Measurements from ENCODE around the gene MARCHF2.

DNA sequence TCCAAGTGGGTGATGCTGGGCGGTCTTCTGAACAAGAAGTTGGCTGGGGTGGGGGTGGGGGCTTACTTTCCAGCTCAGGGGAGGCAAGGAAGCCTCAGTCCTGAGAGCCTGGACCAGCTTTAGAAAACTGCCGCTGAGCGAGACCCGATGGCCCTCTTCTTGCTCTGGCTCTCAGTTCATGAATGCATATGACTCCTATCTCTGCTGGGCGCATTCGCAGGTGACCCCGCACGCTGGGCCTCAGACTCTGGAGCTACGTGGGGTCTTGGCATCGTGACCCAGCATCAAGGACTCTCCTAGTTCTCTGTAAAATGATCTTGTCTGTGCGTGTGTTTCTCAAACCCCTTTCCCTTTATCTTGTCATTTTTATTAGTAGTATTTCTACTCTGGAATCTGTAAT lies 69.6 kb downstream of the MARCHF2 start:
- TF ChIP-seq RARB (CRISPR knock-in tag; IDR thresholded peaks at IDR 0.05) (no peak), ZNF70 (CRISPR knock-in tag; IDR thresholded peaks at IDR 0.05) (no peak)
- TF ChIP-seq, protein P1, sequence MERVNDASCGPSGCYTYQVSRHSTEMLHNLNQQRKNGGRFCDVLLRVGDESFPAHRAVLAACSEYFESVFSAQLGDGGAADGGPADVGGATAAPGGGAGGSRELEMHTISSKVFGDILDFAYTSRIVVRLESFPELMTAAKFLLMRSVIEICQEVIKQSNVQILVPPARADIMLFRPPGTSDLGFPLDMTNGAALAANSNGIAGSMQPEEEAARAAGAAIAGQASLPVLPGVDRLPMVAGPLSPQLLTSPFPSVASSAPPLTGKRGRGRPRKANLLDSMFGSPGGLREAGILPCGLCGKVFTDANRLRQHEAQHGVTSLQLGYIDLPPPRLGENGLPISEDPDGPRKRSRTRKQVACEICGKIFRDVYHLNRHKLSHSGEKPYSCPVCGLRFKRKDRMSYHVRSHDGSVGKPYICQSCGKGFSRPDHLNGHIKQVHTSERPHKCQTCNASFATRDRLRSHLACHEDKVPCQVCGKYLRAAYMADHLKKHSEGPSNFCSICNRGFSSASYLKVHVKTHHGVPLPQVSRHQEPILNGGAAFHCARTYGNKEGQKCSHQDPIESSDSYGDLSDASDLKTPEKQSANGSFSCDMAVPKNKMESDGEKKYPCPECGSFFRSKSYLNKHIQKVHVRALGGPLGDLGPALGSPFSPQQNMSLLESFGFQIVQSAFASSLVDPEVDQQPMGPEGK (CRISPR knock-in tag; IDR thresholded peaks at IDR 0.05; ENCODE audit: borderline replicate concordance) = no peak
